Measurements from ENCODE around the gene OSMR.

- TF ChIP-seq EP300 (IDR thresholded peaks at IDR 0.05; ENCODE audit: borderline replicate concordance in 1 of 2, low read depth in 1 of 2, low read length in 1 of 2) (no peak), CTCF (IDR thresholded peaks at IDR 0.05) (no peak), USF2 (IDR thresholded peaks at IDR 0.05; ENCODE audit: borderline replicate concordance, low read depth, low read length) (no peak), SIN3A (IDR thresholded peaks at IDR 0.05; ENCODE audit: borderline replicate concordance, low read depth, low read length) (no peak), ZBTB33 (IDR thresholded peaks at IDR 0.05; ENCODE audit: borderline replicate concordance, low read depth) (no peak), RXRA (IDR thresholded peaks at IDR 0.05; ENCODE audit: borderline replicate concordance, low read depth) (no peak), RFX5 (IDR thresholded peaks at IDR 0.05; ENCODE audit: low read length) (no peak), GABPA (IDR thresholded peaks at IDR 0.05; ENCODE audit: low read depth) (no peak), NFIC (IDR thresholded peaks at IDR 0.05; ENCODE audit: borderline replicate concordance) (no peak)
Measured at GRCh38 chr5:38892363-38892762, 46.6 kb downstream of the OSMR start.

All from SK-N-SH (cell line).